GM06990 (cell line): ENCODE measurements around the gene NTRK2.

Experiments used
- DNase-seq: peaks from one replicate; pipeline ENCODE4 v3.0.0-alpha.2; 2011; ENCODE audit not compliant: insufficient read length; ENCODE audit errors: extremely low read depth
- H3K27me3 ChIP-seq: replicated peaks from 2 replicates; pipeline ENCODE4 v1.6.0; 2011; ENCODE audit warnings: low read length; ENCODE audit not compliant: control insufficient read depth, insufficient read depth
- H3K36me3 ChIP-seq: 2 replicates; pipeline ENCODE4 v1.5.1; 2011; ENCODE audit warnings: low read length; ENCODE audit not compliant: control insufficient read depth, insufficient read depth
- H3K4me3 ChIP-seq: replicated peaks from 2 replicates; pipeline ENCODE4 v1.5.1; 2011; ENCODE audit warnings: low read depth, mild to moderate bottlenecking, control low read depth, low read length
- TF ChIP-seq, protein P1 (sequence below): IDR thresholded peaks from 2 replicates; pipeline ENCODE4 v1.5.1; 2011; ENCODE audit warnings: low read length, control low read depth, mild to moderate bottlenecking, inconsistent platforms; ENCODE audit not compliant: insufficient read depth, poor library complexity, severe bottlenecking

NTRK2 gene

DNA sequence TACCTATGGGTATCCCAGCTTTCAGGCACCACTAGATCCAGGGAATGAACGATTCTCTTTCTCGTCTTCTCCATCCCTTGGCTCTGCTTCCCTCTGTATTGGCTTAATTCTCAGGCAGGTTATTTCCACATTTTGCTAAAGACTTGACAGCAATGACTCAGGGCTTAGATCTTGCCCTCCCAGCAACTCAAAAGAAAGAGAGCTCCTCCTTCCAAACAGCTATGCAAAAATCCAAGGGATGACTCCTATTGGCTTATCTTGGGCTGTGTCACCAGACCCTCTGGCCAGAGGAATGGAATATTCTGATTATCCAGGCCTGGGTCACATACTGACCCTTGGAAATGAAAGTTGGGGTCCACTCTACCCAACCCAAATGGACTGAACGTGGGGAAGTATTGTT lies 270.2 kb downstream of the NTRK2 start:
- DNase-seq: no peak
- Histone ChIP-seq H3K36me3 (no peaks in the 10 kb centered on the region), H3K4me3 (no peak overlapping the region), H3K27me3 (no peaks in the 10 kb centered on the region; the same call in 1 of the 2 replicates)
- TF ChIP-seq, protein P1, sequence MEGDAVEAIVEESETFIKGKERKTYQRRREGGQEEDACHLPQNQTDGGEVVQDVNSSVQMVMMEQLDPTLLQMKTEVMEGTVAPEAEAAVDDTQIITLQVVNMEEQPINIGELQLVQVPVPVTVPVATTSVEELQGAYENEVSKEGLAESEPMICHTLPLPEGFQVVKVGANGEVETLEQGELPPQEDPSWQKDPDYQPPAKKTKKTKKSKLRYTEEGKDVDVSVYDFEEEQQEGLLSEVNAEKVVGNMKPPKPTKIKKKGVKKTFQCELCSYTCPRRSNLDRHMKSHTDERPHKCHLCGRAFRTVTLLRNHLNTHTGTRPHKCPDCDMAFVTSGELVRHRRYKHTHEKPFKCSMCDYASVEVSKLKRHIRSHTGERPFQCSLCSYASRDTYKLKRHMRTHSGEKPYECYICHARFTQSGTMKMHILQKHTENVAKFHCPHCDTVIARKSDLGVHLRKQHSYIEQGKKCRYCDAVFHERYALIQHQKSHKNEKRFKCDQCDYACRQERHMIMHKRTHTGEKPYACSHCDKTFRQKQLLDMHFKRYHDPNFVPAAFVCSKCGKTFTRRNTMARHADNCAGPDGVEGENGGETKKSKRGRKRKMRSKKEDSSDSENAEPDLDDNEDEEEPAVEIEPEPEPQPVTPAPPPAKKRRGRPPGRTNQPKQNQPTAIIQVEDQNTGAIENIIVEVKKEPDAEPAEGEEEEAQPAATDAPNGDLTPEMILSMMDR: no peak

GRCh38 chr9:84940294-84940693 lies 270.8 kb downstream of the NTRK2 start:
- TF ChIP-seq, protein P1: no peak
- Histone ChIP-seq H3K36me3 (no peaks in the 10 kb centered on the region), H3K4me3 (no peak overlapping the region), H3K27me3 (no peaks in the 10 kb centered on the region; the same call in 1 of the 2 replicates)
- no peak for DNase-seq

DNA sequence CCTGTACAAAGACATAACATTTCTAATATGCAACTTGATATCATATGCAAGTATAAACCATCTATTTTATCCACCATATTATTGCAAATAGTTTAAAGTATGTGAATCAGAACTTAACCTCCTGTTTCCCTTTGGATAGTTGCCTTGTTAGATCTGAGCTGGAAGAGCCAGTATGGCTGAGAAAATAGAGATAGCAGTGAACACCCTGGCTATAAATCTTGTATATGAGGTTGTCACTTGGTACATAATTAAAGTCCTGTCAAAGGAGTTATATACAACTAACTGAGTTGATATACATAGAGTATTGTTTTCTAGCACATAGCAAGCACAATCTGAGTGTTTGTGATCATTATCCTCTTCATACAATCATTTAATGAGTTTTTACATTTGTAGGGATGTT lies 272.3 kb downstream of the NTRK2 start:
- no peaks in the 10 kb centered on the region for H3K36me3 ChIP-seq
- H3K27me3 ChIP-seq: no peaks in the 10 kb centered on the region; the same call in 1 of the 2 replicates
- no peak overlapping the region for H3K4me3 ChIP-seq
- TF ChIP-seq, protein P1: no peak
- no peak for DNase-seq

DNA sequence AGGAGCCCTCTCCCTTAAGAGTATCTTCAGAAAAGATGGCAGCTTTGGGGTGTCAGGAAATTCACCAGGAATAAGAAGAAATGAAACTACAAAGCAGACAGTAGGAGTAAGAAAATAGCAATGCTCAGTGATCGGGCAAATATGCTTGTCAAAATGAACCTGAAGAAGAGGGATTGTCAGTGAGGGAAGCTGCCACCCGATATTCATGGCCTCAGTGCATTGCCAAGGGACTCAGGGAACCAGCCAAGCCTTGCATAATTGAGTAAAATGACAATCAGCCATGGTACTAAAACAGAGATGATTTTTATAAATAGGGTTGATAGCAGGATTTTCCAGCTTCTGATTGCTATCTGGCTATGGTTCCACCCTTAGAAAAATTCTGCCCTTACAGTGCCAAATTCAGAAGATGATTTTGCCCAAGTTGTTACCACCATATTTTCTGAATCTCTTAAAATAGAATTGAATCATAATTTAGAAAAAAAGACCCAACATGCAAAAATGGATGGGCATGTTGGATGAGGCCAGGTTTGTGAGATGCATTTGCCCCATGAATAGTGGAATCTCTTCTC lies 274.0 kb downstream of the NTRK2 start:
- DNase-seq: no peak
- TF ChIP-seq, protein P1: no peak
- H3K27me3 ChIP-seq: no peaks in the 10 kb centered on the region; the same call in 1 of the 2 replicates
- no peak overlapping the region for H3K4me3 ChIP-seq
- H3K36me3 ChIP-seq: no peaks in the 10 kb centered on the region

GRCh38 chr9:84945878-84946538 lies 276.5 kb downstream of the NTRK2 start:
- H3K27me3 ChIP-seq: no peaks in the 10 kb centered on the region; the same call in 1 of the 2 replicates
- no peaks in the 10 kb centered on the region for H3K36me3 ChIP-seq
- H3K4me3 ChIP-seq: no peak overlapping the region
- DNase-seq: no peak
- TF ChIP-seq, protein P1: no peak
